A673 (cell line): ENCODE results near the gene CALCA. TPM values are rescaled to one million over a fixed set of nuclear protein-coding genes. Genes with fewer than 3 reads are reported as not detected.

Experiments used
- BruUV-seq: library from RNA; stranded (reverse); fragments of 400-500 nt; replicated peaks from 2 replicates; lab custom pipeline; 2021; lab: Mats Ljungman, UMichigan
- CTCF ChIA-PET: fragments of 300-600 bp; sonication (Branson Sonifier 250); formaldehyde crosslinking; loops from one replicate; lab custom pipeline; 2022; ENCODE audit warnings: antibody characterized with exemption; lab: Charles Lee
- POLR2A ChIA-PET: fragments of 300-600 bp; sonication (Branson Sonifier 250); formaldehyde crosslinking; loops from one replicate; lab custom pipeline; 2022; ENCODE audit warnings: antibody characterized with exemption; ENCODE audit not compliant: low non-redundant PET; lab: Charles Lee
- DNase-seq: peaks from one replicate; pipeline ENCODE4 v3.0.0-alpha.2; 2015; ENCODE audit warnings: low spot score
- H3K27ac ChIP-seq: fragments of 200-600 bp; sonication (generic); 2 replicates; pipeline ENCODE4 v1.5.1; 2016; ENCODE audit warnings: mixed run types, low read depth, mild to moderate bottlenecking, mixed read lengths, antibody characterized with exemption, low read length; ENCODE audit not compliant: poor library complexity, severe bottlenecking
- H3K27me3 ChIP-seq: fragments of 200-600 bp; sonication (generic); replicated peaks from 2 replicates; pipeline ENCODE4 v1.6.1; 2017; ENCODE audit warnings: mixed run types, low read depth, mild to moderate bottlenecking, mixed read lengths, antibody characterized with exemption, low read length; ENCODE audit not compliant: insufficient read depth, poor library complexity
- H3K36me3 ChIP-seq: fragments of 200-600 bp; sonication (generic); 2 replicates; pipeline ENCODE4 v1.6.1; 2016; ENCODE audit warnings: mixed run types, mild to moderate bottlenecking, mixed read lengths, antibody characterized with exemption, low read length; ENCODE audit not compliant: insufficient read depth, poor library complexity, severe bottlenecking
- H3K4me1 ChIP-seq: fragments of 200-600 bp; sonication (generic); 2 replicates; pipeline ENCODE4 v1.6.1; 2017; ENCODE audit warnings: mixed run types, mild to moderate bottlenecking, mixed read lengths, antibody characterized with exemption, low read length; ENCODE audit not compliant: insufficient read depth, poor library complexity, severe bottlenecking
- H3K4me3 ChIP-seq: fragments of 200-600 bp; sonication (generic); 2 replicates; pipeline ENCODE4 v1.5.1; 2016; ENCODE audit warnings: low read depth, mixed run types, mild to moderate bottlenecking, mixed read lengths, low read length; ENCODE audit not compliant: poor library complexity, severe bottlenecking
- H3K9me3 ChIP-seq: fragments of 200-600 bp; sonication (generic); 2 replicates; pipeline ENCODE4 v1.6.1; 2016; ENCODE audit warnings: mixed run types, low read depth, mild to moderate bottlenecking, mixed read lengths, antibody characterized with exemption, low read length; ENCODE audit not compliant: poor library complexity, severe bottlenecking
- EZH2 ChIP-seq: fragments of 200-600 bp; sonication (generic); IDR thresholded peaks from 2 replicates; pipeline ENCODE4 v1.6.1; 2017; ENCODE audit warnings: borderline replicate concordance, low read depth, mild to moderate bottlenecking, mixed read lengths, antibody characterized with exemption, low read length; ENCODE audit not compliant: poor library complexity, severe bottlenecking
- intact Hi-C: fragments of 100-400 bp; cut with micrococcal nuclease; formaldehyde crosslinking; loops from one replicate; pipeline ENCODE4 v1.10.0; 2022; ENCODE audit not compliant: unreplicated experiment
- total RNA-seq: library from RNA; stranded (reverse); gene quantifications from 2 replicates; pipeline ENCODE4 v1.2.3, GENCODE V29; 2021
- TF ChIP-seq, protein P1 (sequence below): fragments of 300-800, 200-600 bp; sonication (generic); conservative IDR thresholded peaks from 2 replicates; pipeline ENCODE4 v1.5.1; 2017; ENCODE audit warnings: low read depth, mild to moderate bottlenecking, antibody characterized with exemption, low read length, moderate library complexity, mixed read lengths

Gene CALCA
- total RNA-seq, 1 experiment from 2014 or later = 2.2 TPM

DNA sequence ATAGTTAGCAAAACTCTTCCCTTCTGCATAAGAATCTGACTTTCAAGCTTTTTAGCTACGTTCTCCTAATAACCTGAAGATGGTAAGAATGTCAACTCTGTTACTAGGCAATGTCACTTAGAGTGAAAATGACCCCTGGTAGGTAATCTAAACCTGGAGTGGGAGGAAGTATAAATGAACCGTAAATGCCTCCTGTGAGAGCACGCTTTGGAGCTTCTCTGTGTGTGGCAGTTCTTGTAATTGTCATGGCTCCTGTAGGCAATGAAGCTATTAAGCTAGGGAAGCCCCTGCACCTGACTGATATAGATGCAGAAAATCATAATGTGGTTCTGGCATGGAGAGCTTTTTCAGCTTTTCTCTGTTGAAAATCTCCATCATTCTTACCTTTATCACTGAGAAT, 29.4 kb downstream of the CALCA start:
- POLR2A ChIA-PET = no interaction called here
- CTCF ChIA-PET = no interaction called here
- TF ChIP-seq, protein P1, sequence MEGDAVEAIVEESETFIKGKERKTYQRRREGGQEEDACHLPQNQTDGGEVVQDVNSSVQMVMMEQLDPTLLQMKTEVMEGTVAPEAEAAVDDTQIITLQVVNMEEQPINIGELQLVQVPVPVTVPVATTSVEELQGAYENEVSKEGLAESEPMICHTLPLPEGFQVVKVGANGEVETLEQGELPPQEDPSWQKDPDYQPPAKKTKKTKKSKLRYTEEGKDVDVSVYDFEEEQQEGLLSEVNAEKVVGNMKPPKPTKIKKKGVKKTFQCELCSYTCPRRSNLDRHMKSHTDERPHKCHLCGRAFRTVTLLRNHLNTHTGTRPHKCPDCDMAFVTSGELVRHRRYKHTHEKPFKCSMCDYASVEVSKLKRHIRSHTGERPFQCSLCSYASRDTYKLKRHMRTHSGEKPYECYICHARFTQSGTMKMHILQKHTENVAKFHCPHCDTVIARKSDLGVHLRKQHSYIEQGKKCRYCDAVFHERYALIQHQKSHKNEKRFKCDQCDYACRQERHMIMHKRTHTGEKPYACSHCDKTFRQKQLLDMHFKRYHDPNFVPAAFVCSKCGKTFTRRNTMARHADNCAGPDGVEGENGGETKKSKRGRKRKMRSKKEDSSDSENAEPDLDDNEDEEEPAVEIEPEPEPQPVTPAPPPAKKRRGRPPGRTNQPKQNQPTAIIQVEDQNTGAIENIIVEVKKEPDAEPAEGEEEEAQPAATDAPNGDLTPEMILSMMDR = no peak
- TF ChIP-seq EZH2 = no peak
- Histone ChIP-seq H3K9me3 (no peaks in the 10 kb centered on the region), H3K4me3 (no peak overlapping the region), H3K27ac (no peak overlapping the region), H3K27me3 (no peaks in the 10 kb centered on the region), H3K36me3 (no peaks in the 10 kb centered on the region), H3K4me1 (no peaks in the 10 kb centered on the region)
- DNase-seq = no peak
- intact Hi-C loops = no loop called here
- no TSS peak for BruUV-seq

DNA sequence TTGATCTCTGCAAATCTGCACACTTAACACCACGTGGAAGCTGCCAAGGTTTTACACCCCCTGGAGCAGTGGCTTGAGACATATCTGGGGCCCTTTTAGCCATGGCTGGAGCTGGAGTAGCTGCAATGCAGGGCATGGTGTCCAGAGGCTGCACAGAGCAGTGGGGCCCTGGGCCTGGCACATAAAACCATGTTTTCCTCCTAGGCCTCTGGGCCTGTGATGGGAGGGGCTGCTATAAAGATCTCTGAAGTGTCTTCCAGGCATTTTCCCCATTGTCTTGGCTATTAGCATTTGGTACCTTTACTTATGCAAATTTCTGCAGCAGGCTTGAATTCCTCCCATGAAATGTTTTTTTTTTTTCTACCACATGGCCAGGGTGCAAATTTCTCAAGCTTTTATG, 33.2 kb downstream of the CALCA start:
- POLR2A ChIA-PET = no interaction called here

DNA sequence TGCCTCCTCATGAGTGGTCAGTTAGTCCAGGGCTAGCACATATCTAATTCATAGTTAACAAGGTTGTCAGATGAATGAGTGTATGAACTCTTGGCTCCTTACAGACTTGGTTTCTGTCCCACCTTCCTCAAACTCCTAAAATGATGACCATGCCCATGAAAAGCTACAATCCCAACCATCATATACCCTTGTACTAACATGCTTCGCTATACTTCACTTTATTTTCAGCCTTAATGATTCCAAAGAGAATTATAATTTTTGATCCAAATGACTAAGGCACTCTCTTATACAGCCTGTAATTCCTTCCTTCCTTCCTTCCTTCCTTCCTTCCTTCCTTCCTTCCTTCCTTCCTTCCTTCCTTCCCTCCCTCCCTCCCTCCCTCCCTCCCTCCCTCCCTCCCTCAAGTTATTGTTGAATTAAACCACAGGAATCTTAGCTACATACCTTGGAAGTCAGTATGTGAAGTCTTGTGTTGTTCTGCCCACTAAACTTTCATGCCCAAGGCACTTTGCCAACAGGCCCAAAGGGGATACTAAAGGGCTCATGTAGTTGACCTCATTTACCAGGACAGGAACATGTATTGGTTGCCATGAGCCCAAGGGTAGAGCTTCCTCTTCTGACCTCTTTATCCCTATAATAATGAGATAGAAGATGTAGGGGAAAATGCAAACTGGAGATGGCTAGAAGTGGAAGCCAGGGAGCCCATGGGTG, 37.4 kb downstream of the CALCA start:
- TF ChIP-seq EZH2 = no peak
- TF ChIP-seq, protein P1 = no peak
- ChIA-PET CTCF (interaction anchor here (0.7 to 1.5 kb wide), 2 partner anchors 145 to 1192 kb away, joined by 3 to 4 read pairs; no protein-coding TSS in a partner anchor), POLR2A (no interaction called here)

More for the DNA sequence above, 33.2 kb downstream of the CALCA start:
- peaks cover 1% of the 10 kb centered on the region for H3K9me3 ChIP-seq
- intact Hi-C loops = no loop called here
- peaks cover 8% of the 10 kb centered on the region for H3K4me1 ChIP-seq
- H3K27me3 ChIP-seq = no peaks in the 10 kb centered on the region
- no peak for DNase-seq
- H3K27ac ChIP-seq = no peak overlapping the region
- no peaks in the 10 kb centered on the region for H3K36me3 ChIP-seq
- CTCF ChIA-PET = no interaction called here
- TF ChIP-seq EZH2 = no peak
- TF ChIP-seq, protein P1 = no peak
- no peak overlapping the region for H3K4me3 ChIP-seq
- BruUV-seq = no TSS peak

More for the DNA sequence above, 37.4 kb downstream of the CALCA start:
- Histone ChIP-seq H3K27ac (peak overlapping the region; percentile 90), H3K4me3 (no peak overlapping the region), H3K9me3 (peaks cover 4% of the 10 kb centered on the region), H3K4me1 (peaks cover 17% of the 10 kb centered on the region), H3K27me3 (no peaks in the 10 kb centered on the region), H3K36me3 (peaks cover 5% of the 10 kb centered on the region)
- intact Hi-C loops = no loop called here
- peak; percentile 75 for DNase-seq
- BruUV-seq = no TSS peak
